Activated B cell treated with CpG ODN at 0.5 μM for 24 hours (primary cell): ENCODE measurements around the gene SLC35D2. TPM values are rescaled to one million over a fixed set of nuclear protein-coding genes. Genes with fewer than 3 reads are reported as not detected.

Source experiments
- ATAC-seq: fragments of 200-7000 bp; cut with Tn5 transposase; one replicate; pipeline ENCODE4 v1.10.0; 2021; ENCODE audit warnings: low read depth, mild to moderate bottlenecking, moderate library complexity
- CTCF ChIA-PET: fragments of 350-600 bp; sonication (Branson Sonifier 250); formaldehyde crosslinking; loops from one replicate; lab custom pipeline; 2021; ENCODE audit warnings: antibody characterized with exemption; lab: Charles Lee
- POLR2A ChIA-PET: fragments of 350-600 bp; sonication (Branson Sonifier 250); formaldehyde crosslinking; loops from one replicate; lab custom pipeline; 2021; ENCODE audit warnings: antibody characterized with exemption; lab: Charles Lee
- DNase-seq: peaks from one replicate; pipeline ENCODE4 v3.0.0; 2022
- H3K27ac Mint-ChIP-seq: one replicate; pipeline ENCODE4 v1.8.0; 2020; ENCODE audit warnings: mixed read lengths
- H3K27me3 Mint-ChIP-seq: one replicate; pipeline ENCODE4 v1.8.0; 2021; ENCODE audit warnings: mixed read lengths
- H3K36me3 Mint-ChIP-seq: one replicate; pipeline ENCODE4 v1.8.0; 2021; ENCODE audit warnings: low read depth, mixed read lengths
- H3K4me1 Mint-ChIP-seq: one replicate; pipeline ENCODE4 v1.8.0; 2021; ENCODE audit warnings: mixed read lengths
- H3K4me3 Mint-ChIP-seq: one replicate; pipeline ENCODE4 v1.8.0; 2020; ENCODE audit warnings: mild to moderate bottlenecking, mixed read lengths
- H3K9me3 Mint-ChIP-seq: one replicate; pipeline ENCODE4 v1.8.0; 2020; ENCODE audit warnings: mixed read lengths
- CTCF ChIP-seq: fragments of 200-600 bp; IDR thresholded peaks from one replicate; pipeline ENCODE4 v1.8.0; 2022; ENCODE audit warnings: antibody characterized with exemption, mild to moderate bottlenecking
- intact Hi-C: fragments of 100-400 bp; cut with micrococcal nuclease; formaldehyde crosslinking; loops from one replicate; pipeline ENCODE4 v1.15.1; 2024
- total RNA-seq: library from RNA; stranded (reverse); gene quantifications from 2 replicates; pipeline ENCODE4 v1.2.3, GENCODE V29; 2022

Gene SLC35D2
- total RNA-seq, 1 donor from 2014 or later: 10.9 TPM

GRCh38 chr9:96412174-96412913 is 28.8 kb upstream of the SLC35D2 start:
- no peaks in the 10 kb centered on the region for H3K27me3 Mint-ChIP-seq
- no peaks in the 10 kb centered on the region for H3K36me3 Mint-ChIP-seq
- H3K4me1 Mint-ChIP-seq: peaks cover 37% of the 10 kb centered on the region
- no peak for TF ChIP-seq CTCF
- peak overlapping the region; percentile 59 for H3K27ac Mint-ChIP-seq
- no peak for DNase-seq
- no peak for ATAC-seq
- CTCF ChIA-PET: interaction anchor here (1.7 kb wide), 1 partner anchor 13 kb away, joined by 6 read pairs; no protein-coding TSS in a partner anchor
- no peaks in the 10 kb centered on the region for H3K9me3 Mint-ChIP-seq
- POLR2A ChIA-PET: interaction anchor here (0.7 kb wide), 2 partner anchors 17 to 1243 kb away, joined by 3 read pairs; no protein-coding TSS in a partner anchor
- intact Hi-C loops: loop anchor here (5.0 to 10.0 kb wide), 2 partner anchors 822 to 1095 kb away; partner anchors contain the start of gene FANCC
- H3K4me3 Mint-ChIP-seq: no peak overlapping the region

- intact Hi-C loops: loop anchor here (5.0 to 10.0 kb wide), 2 partner anchors 824 to 1094 kb away; partner anchors contain the start of gene FANCC
- Mint-ChIP-seq H3K4me1 (peaks cover 30% of the 10 kb centered on the region), H3K27ac (no peak overlapping the region), H3K36me3 (no peaks in the 10 kb centered on the region), H3K27me3 (no peaks in the 10 kb centered on the region), H3K4me3 (no peak overlapping the region), H3K9me3 (no peaks in the 10 kb centered on the region)
- ChIA-PET CTCF (no interaction called here), POLR2A (interaction anchor here (0.6 kb wide), 1 partner anchor 1756 kb away, joined by 3 read pairs; no protein-coding TSS in a partner anchor)
- no peak for TF ChIP-seq CTCF
- DNase-seq (no peak), ATAC-seq (no peak)
Observed at GRCh38 chr9:96411129-96411838, 27.8 kb upstream of the SLC35D2 start.

DNA sequence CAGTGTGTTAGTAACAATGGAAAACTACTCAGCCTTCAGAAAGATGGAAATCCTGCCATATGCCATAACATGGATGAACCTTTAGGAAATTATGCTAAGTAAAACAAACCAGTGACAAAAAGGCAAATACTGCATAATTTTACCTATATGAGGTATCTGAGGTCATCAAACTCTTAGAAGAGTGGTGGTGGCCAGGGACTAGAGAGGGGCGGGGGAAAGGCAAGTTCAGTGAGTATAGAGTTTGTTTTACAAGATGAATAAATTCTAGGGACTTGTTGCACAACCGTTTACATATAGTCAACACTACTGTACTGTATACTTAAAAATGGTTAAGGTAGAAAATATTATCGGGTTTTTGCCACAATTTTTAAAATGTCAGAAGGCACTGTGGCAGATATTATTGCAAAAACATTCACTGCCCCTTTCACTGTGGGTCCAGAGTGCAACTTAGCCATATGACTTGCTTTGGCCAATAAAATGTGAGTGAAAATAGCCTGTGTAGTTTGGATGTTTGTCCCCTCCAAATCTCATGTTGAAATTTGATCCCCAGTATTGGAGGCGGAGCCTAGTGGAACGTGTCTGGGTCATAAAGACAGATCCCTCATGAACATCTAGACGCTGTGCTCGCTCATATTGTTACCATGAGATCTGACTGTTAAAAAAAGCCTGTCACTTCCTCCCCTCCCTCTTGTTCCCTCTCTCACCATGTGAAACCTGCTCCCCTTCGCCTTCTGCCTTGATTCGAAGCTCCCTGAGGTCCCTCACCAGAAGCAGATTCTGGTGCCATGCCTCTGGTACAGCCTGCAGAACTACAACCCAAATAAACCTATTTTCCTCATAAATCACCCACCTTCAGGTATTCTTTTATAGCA is 25.1 kb upstream of the SLC35D2 start:
- Mint-ChIP-seq H3K4me3 (no peak overlapping the region), H3K27ac (no peak overlapping the region), H3K27me3 (no peaks in the 10 kb centered on the region), H3K36me3 (no peaks in the 10 kb centered on the region), H3K9me3 (no peaks in the 10 kb centered on the region), H3K4me1 (peaks cover 19% of the 10 kb centered on the region)
- intact Hi-C loops: no loop called here
- no peak for ATAC-seq
- POLR2A ChIA-PET: no interaction called here
- no peak for TF ChIP-seq CTCF
- CTCF ChIA-PET: no interaction called here
- no peak for DNase-seq

DNA sequence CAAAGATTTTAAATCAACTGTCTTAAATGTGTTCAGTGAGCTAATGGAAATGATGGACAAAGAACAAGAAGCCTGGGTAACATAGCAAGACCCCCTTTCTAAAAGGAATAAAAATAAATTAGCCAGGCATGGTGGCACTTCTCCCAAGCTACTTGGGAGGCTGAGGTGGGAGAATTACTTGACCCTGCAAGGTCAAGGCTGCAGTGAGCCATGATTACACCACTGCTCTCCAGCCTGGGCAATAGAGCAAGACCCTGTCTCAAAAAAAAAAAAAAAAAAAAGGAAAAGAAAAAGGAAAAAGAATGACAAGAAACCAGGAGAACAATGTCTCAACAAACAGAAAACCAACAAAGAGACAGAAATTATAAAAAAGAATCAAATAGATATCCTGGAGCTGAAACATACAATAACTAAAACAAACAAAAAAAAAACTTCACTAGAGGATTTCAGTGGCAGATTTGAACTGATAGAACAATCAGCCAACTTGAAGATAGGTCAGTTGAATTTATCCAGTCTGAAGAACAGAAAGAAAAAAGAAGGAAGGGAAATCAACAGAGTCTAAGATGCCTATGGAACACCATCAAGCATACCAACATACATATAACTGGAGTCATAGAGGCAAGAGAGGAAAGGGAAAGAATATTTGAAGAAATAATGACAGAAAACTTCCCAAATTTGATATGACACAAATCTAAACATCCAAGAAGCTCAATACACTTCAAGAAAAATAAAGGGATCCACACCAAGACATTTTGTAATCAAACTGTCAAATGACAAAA is 16.8 kb upstream of the SLC35D2 start:
- ChIA-PET CTCF (no interaction called here), POLR2A (interaction anchor here (1.6 kb wide), 1 partner anchor 12 kb away, joined by 3 read pairs; no protein-coding TSS in a partner anchor)
- ATAC-seq: no peak
- Mint-ChIP-seq H3K27me3 (no peaks in the 10 kb centered on the region), H3K4me3 (no peak overlapping the region), H3K27ac (no peak overlapping the region), H3K36me3 (peaks cover 4% of the 10 kb centered on the region), H3K4me1 (peaks cover 16% of the 10 kb centered on the region), H3K9me3 (peaks cover 5% of the 10 kb centered on the region)
- intact Hi-C loops: no loop called here
- DNase-seq: no peak
- TF ChIP-seq CTCF: no peak
